ENCODE results near the gene SUCO.
"Not testable (repeated sequence)": the region's sequence is repeated elsewhere in the genome, so short reads cannot be mapped to it uniquely, and the experiment has no call there.

The SUCO gene

GRCh38 chr1:172605641-172606040 lies 72.7 kb downstream of the SUCO start:
- no peak overlapping the region for H3K4me3 ChIP-seq (ENCODE audit: low read depth, low read length)

- H3K4me3 ChIP-seq (ENCODE audit: low read depth, low read length): no peak overlapping the region
Observed at GRCh38 chr1:172607145-172607544, 74.2 kb downstream of the SUCO start.

- H3K4me3 ChIP-seq (ENCODE audit: low read depth, low read length): no peak overlapping the region
Observed at GRCh38 chr1:172608098-172608601, 75.2 kb downstream of the SUCO start.

- no peak overlapping the region for H3K4me3 ChIP-seq (ENCODE audit: low read depth, low read length)
Observed at GRCh38 chr1:172609528-172609927, 76.6 kb downstream of the SUCO start.

- no peak overlapping the region for H3K4me3 ChIP-seq (ENCODE audit: low read depth, low read length)
Observed at GRCh38 chr1:172612478-172612877, 79.5 kb downstream of the SUCO start.

- H3K4me3 ChIP-seq (ENCODE audit: low read depth, low read length): no peak overlapping the region
Observed at GRCh38 chr1:172613294-172613693, 80.3 kb downstream of the SUCO start.

GRCh38 chr1:172616195-172616594 lies 83.2 kb downstream of the SUCO start:
- H3K4me3 ChIP-seq (ENCODE audit: low read depth, low read length): no peak overlapping the region

- no peak overlapping the region for H3K4me3 ChIP-seq (ENCODE audit: low read depth, low read length)
Observed at GRCh38 chr1:172616636-172617035, 83.7 kb downstream of the SUCO start.

GRCh38 chr1:172620603-172621002 lies 87.7 kb downstream of the SUCO start:
- H3K4me3 ChIP-seq (ENCODE audit: low read depth, low read length): not testable (repeated sequence)

- H3K4me3 ChIP-seq (ENCODE audit: low read depth, low read length): no peak overlapping the region
Observed at GRCh38 chr1:172622541-172622940, 89.6 kb downstream of the SUCO start.

GRCh38 chr1:172623748-172624147 lies 90.8 kb downstream of the SUCO start:
- H3K4me3 ChIP-seq (ENCODE audit: low read depth, low read length): no peak overlapping the region

- H3K4me3 ChIP-seq (ENCODE audit: low read depth, low read length): no peak overlapping the region
Observed at GRCh38 chr1:172626845-172627244, 93.9 kb downstream of the SUCO start.

GRCh38 chr1:172627702-172628101 lies 94.8 kb downstream of the SUCO start:
- H3K4me3 ChIP-seq (ENCODE audit: low read depth, low read length): no peak overlapping the region

- no peak overlapping the region for H3K4me3 ChIP-seq (ENCODE audit: low read depth, low read length)
Observed at GRCh38 chr1:172628401-172628800, 95.5 kb downstream of the SUCO start.

- no peak overlapping the region for H3K4me3 ChIP-seq (ENCODE audit: low read depth, low read length)
Observed at GRCh38 chr1:172629170-172629569, 96.2 kb downstream of the SUCO start.

GRCh38 chr1:172629638-172630037 lies 96.7 kb downstream of the SUCO start:
- no peak overlapping the region for H3K4me3 ChIP-seq (ENCODE audit: low read depth, low read length)

- H3K4me3 ChIP-seq (ENCODE audit: low read depth, low read length): no peak overlapping the region
Observed at GRCh38 chr1:172630056-172630818, 97.3 kb downstream of the SUCO start.

GRCh38 chr1:172630868-172631267 lies 97.9 kb downstream of the SUCO start:
- H3K4me3 ChIP-seq (ENCODE audit: low read depth, low read length): no peak overlapping the region

GRCh38 chr1:172637522-172637921 lies 104.6 kb downstream of the SUCO start:
- H3K4me3 ChIP-seq (ENCODE audit: low read depth, low read length): no peak overlapping the region

GRCh38 chr1:172638249-172638648 lies 105.3 kb downstream of the SUCO start:
- no peak overlapping the region for H3K4me3 ChIP-seq (ENCODE audit: low read depth, low read length)

GRCh38 chr1:172638885-172639831 lies 106.2 kb downstream of the SUCO start:
- no peak overlapping the region for H3K4me3 ChIP-seq (ENCODE audit: low read depth, low read length)

GRCh38 chr1:172640111-172640510 lies 107.2 kb downstream of the SUCO start:
- no peak overlapping the region for H3K4me3 ChIP-seq (ENCODE audit: low read depth, low read length)
